HG03066 (cell line): Measurements from ENCODE around the gene C22orf39.
"Not testable (repeated sequence)": the region's sequence is repeated elsewhere in the genome, so short reads cannot be mapped to it uniquely, and the experiment has no call there.

Experiments used
- ATAC-seq: cut with Tn5 transposase; IDR thresholded peaks from one replicate; pipeline ENCODE4 v1.9.1; 2021; ENCODE audit warnings: low read depth; ENCODE audit not compliant: unreplicated experiment

Gene C22orf39

GRCh38 chr22:19455033-19455432, 7.5 kb upstream of the C22orf39 start:
- no peak for ATAC-seq

GRCh38 chr22:19454156-19454555, 6.6 kb upstream of the C22orf39 start:
- ATAC-seq: no peak

- ATAC-seq: no peak
These were observed 6.2 kb upstream of the C22orf39 start for GRCh38 chr22:19453718-19454117.

GRCh38 chr22:19451570-19451969, 4.1 kb upstream of the C22orf39 start:
- no peak for ATAC-seq

- ATAC-seq: no peak
These were observed 3.1 kb upstream of the C22orf39 start for GRCh38 chr22:19450363-19451175.

GRCh38 chr22:19449422-19449767, 1.9 kb upstream of the C22orf39 start:
- ATAC-seq: no peak

GRCh38 chr22:19448739-19449421, 1.4 kb upstream of the C22orf39 start:
- ATAC-seq: no peak

GRCh38 chr22:19448076-19448607, 631 bp upstream of the C22orf39 start:
- peak; percentile 39 for ATAC-seq

GRCh38 chr22:19446603-19447329, 745 bp downstream of the C22orf39 start:
- ATAC-seq: no peak

- ATAC-seq: not testable (repeated sequence)
These were observed 2.1 kb downstream of the C22orf39 start for GRCh38 chr22:19445279-19445982.

- ATAC-seq: no peak
These were observed 3.8 kb downstream of the C22orf39 start for GRCh38 chr22:19443544-19444211.

- ATAC-seq: no peak
These were observed 5.3 kb downstream of the C22orf39 start for GRCh38 chr22:19442166-19442565.

GRCh38 chr22:19440411-19441195, 6.9 kb downstream of the C22orf39 start:
- ATAC-seq: no peak

GRCh38 chr22:19438298-19438697, 9.2 kb downstream of the C22orf39 start:
- ATAC-seq: no peak

GRCh38 chr22:19436444-19437161, 10.9 kb downstream of the C22orf39 start:
- ATAC-seq: not testable (repeated sequence)

- ATAC-seq: no peak
These were observed 12.5 kb downstream of the C22orf39 start for GRCh38 chr22:19434829-19435580.

GRCh38 chr22:19434401-19434800, 13.1 kb downstream of the C22orf39 start:
- ATAC-seq: no peak
